ENCODE measurements around the gene PTPRN2. TPM values are rescaled to one million over a fixed set of nuclear protein-coding genes. Genes with fewer than 3 reads are reported as not detected.

Gene PTPRN2
- total RNA-seq, 1 donor: 0.09 TPM

GRCh38 chr7:157889480-157889879, 698.1 kb downstream of the PTPRN2 start:
- no peak for DNase-seq (ENCODE audit: low read depth)
- H3K4me3 ChIP-seq (ENCODE audit: low read depth, low read length): no peak overlapping the region
- no peak for TF ChIP-seq CTCF (IDR thresholded peaks at IDR 0.05; ENCODE audit: insufficient read depth, low read length)

GRCh38 chr7:157888579-157888978, 699.0 kb downstream of the PTPRN2 start:
- no peak overlapping the region for H3K4me3 ChIP-seq (ENCODE audit: low read depth, low read length)
- no peak for DNase-seq (ENCODE audit: low read depth)
- no peak for TF ChIP-seq CTCF (IDR thresholded peaks at IDR 0.05; ENCODE audit: insufficient read depth, low read length)

GRCh38 chr7:157887400-157887799, 700.2 kb downstream of the PTPRN2 start:
- H3K4me3 ChIP-seq (ENCODE audit: low read depth, low read length): no peak overlapping the region
- DNase-seq (ENCODE audit: low read depth): no peak
- TF ChIP-seq CTCF (IDR thresholded peaks at IDR 0.05; ENCODE audit: insufficient read depth, low read length): no peak

GRCh38 chr7:157886711-157887110, 700.9 kb downstream of the PTPRN2 start:
- TF ChIP-seq CTCF (IDR thresholded peaks at IDR 0.05; ENCODE audit: insufficient read depth, low read length): no peak
- no peak for DNase-seq (ENCODE audit: low read depth)
- H3K4me3 ChIP-seq (ENCODE audit: low read depth, low read length): no peak overlapping the region

GRCh38 chr7:157886266-157886665, 701.4 kb downstream of the PTPRN2 start:
- no peak for DNase-seq (ENCODE audit: low read depth)
- no peak overlapping the region for H3K4me3 ChIP-seq (ENCODE audit: low read depth, low read length)
- TF ChIP-seq CTCF (IDR thresholded peaks at IDR 0.05; ENCODE audit: insufficient read depth, low read length): no peak

GRCh38 chr7:157885140-157885539, 702.5 kb downstream of the PTPRN2 start:
- H3K4me3 ChIP-seq (ENCODE audit: low read depth, low read length): no peak overlapping the region
- TF ChIP-seq CTCF (IDR thresholded peaks at IDR 0.05; ENCODE audit: insufficient read depth, low read length): no peak
- no peak for DNase-seq (ENCODE audit: low read depth)

GRCh38 chr7:157884461-157885062, 703.1 kb downstream of the PTPRN2 start:
- DNase-seq (ENCODE audit: low read depth): no peak
- TF ChIP-seq CTCF (IDR thresholded peaks at IDR 0.05; ENCODE audit: insufficient read depth, low read length): no peak
- no peak overlapping the region for H3K4me3 ChIP-seq (ENCODE audit: low read depth, low read length)

All from fibroblast of the aortic adventitia (primary cell).